Jurkat, Clone E6-1 (cell line): ENCODE measurements around the gene AS3MT.
"Not testable (repeated sequence)": the region's sequence is repeated elsewhere in the genome, so short reads cannot be mapped to it uniquely, and the experiment has no call there.

Experiments
- DNase-seq: peaks from one replicate; pipeline ENCODE4 v3.0.0-alpha.2; 2011; ENCODE audit warnings: low read depth, low spot score
- H3K4me3 ChIP-seq: 2 replicates; pipeline ENCODE4 v1.5.1; 2011; ENCODE audit warnings: mild to moderate bottlenecking, low read length, control low read depth, moderate library complexity

AS3MT gene

GRCh38 chr10:102850025-102850518 lies 19.2 kb upstream of the AS3MT start:
- H3K4me3 ChIP-seq: no peak overlapping the region
- no peak for DNase-seq

- DNase-seq, H3K4me3 ChIP-seq: not testable (repeated sequence)
These were observed 16.0 kb upstream of the AS3MT start for GRCh38 chr10:102853237-102853636.

- not testable (repeated sequence) for H3K4me3 ChIP-seq, DNase-seq
These were observed 13.4 kb upstream of the AS3MT start for GRCh38 chr10:102855731-102856436.

- DNase-seq: no peak
- no peak overlapping the region for H3K4me3 ChIP-seq
These were observed 12.4 kb upstream of the AS3MT start for GRCh38 chr10:102856758-102857424.

- no peak overlapping the region for H3K4me3 ChIP-seq
- no peak for DNase-seq
These were observed 9.4 kb upstream of the AS3MT start for GRCh38 chr10:102859911-102860310.

GRCh38 chr10:102863660-102864059 lies 5.6 kb upstream of the AS3MT start:
- DNase-seq: no peak

GRCh38 chr10:102865620-102866019 lies 3.6 kb upstream of the AS3MT start:
- no peak for DNase-seq

More at GRCh38 chr10:102863660-102864059, 5.6 kb upstream of the AS3MT start:
- no peak overlapping the region for H3K4me3 ChIP-seq

GRCh38 chr10:102868911-102869257 lies 386 bp upstream of the AS3MT start:
- DNase-seq: no peak
- no peak overlapping the region for H3K4me3 ChIP-seq

More at GRCh38 chr10:102865620-102866019, 3.6 kb upstream of the AS3MT start:
- H3K4me3 ChIP-seq: no peak overlapping the region

- no peak for DNase-seq
- no peak overlapping the region for H3K4me3 ChIP-seq
These were observed 951 bp downstream of the AS3MT start for GRCh38 chr10:102870221-102870620.

- DNase-seq: no peak
- H3K4me3 ChIP-seq: no peak overlapping the region
These were observed 2.9 kb downstream of the AS3MT start for GRCh38 chr10:102872163-102872562.

GRCh38 chr10:102876747-102877153 lies 7.5 kb downstream of the AS3MT start:
- DNase-seq: no peak
- no peak overlapping the region for H3K4me3 ChIP-seq

GRCh38 chr10:102878629-102879028 lies 9.4 kb downstream of the AS3MT start:
- DNase-seq: no peak
- H3K4me3 ChIP-seq: no peak overlapping the region

- no peak overlapping the region for H3K4me3 ChIP-seq
- no peak for DNase-seq
These were observed 11.0 kb downstream of the AS3MT start for GRCh38 chr10:102880256-102880655.

- no peak overlapping the region for H3K4me3 ChIP-seq
- DNase-seq: no peak
These were observed 18.8 kb downstream of the AS3MT start for GRCh38 chr10:102888048-102888447.

GRCh38 chr10:102894466-102895213 lies 25.4 kb downstream of the AS3MT start:
- no peak for DNase-seq
- no peak overlapping the region for H3K4me3 ChIP-seq

GRCh38 chr10:102900006-102900405 lies 30.7 kb downstream of the AS3MT start:
- H3K4me3 ChIP-seq: no peak overlapping the region
- DNase-seq: no peak

- DNase-seq: no peak
- no peak overlapping the region for H3K4me3 ChIP-seq
These were observed 35.1 kb downstream of the AS3MT start for GRCh38 chr10:102904346-102904745.

GRCh38 chr10:102906507-102906906 lies 37.2 kb downstream of the AS3MT start:
- no peak overlapping the region for H3K4me3 ChIP-seq
- DNase-seq: no peak

- no peak for DNase-seq
- H3K4me3 ChIP-seq: no peak overlapping the region
These were observed 45.5 kb downstream of the AS3MT start for GRCh38 chr10:102914781-102915180.

- H3K4me3 ChIP-seq: no peak overlapping the region
- no peak for DNase-seq
These were observed 46.9 kb downstream of the AS3MT start for GRCh38 chr10:102916173-102916572.
